ENCODE measurements around the gene ID3.

- no peak for TF ChIP-seq TOE1 (IDR thresholded peaks at IDR 0.05; ENCODE audit: borderline replicate concordance)
- no peak for TF ChIP-seq TOE1 (CRISPR knock-in tag; IDR thresholded peaks at IDR 0.05; ENCODE audit: borderline replicate concordance, low read depth)
- no peak for TF ChIP-seq L3MBTL2 (IDR thresholded peaks at IDR 0.05)
- TF ChIP-seq ZNF253 (CRISPR knock-in tag; conservative IDR thresholded peaks at IDR 0.05): no peak
- no peak for TF ChIP-seq CTCF (IDR thresholded peaks at IDR 0.05 in 2 of 3, conservative IDR thresholded peaks at IDR 0.05 in 1 of 3; ENCODE audit: insufficient read depth in 2 of 3, low read depth in 1 of 3, low read length in 3 of 3)
- TF ChIP-seq STAT6 (CRISPR knock-in tag; IDR thresholded peaks at IDR 0.05): no peak
- TF ChIP-seq EP300 (IDR thresholded peaks at IDR 0.05; ENCODE audit: low read length): no peak
- no peak for TF ChIP-seq ZKSCAN1 (IDR thresholded peaks at IDR 0.05; ENCODE audit: low read depth, low read length)
- no peak for TF ChIP-seq SETDB1 (IDR thresholded peaks at IDR 0.05; ENCODE audit: low read length)
Measured at GRCh38 chr1:23555986-23556634, 3.2 kb downstream of the ID3 start.
